ENCODE data around the gene HSPA4. TPM values are rescaled to one million over a fixed set of nuclear protein-coding genes. Genes with fewer than 3 reads are reported as not detected.

The HSPA4 gene
- total and polyA plus RNA-seq, 2 of the 13 experiments (the other 11 are each of a cell fraction or from before 2014, with no cell fraction given): 36.6 to 231 TPM

GRCh38 chr5:133051542-133052316 lies at the start of gene HSPA4 (continued):
- no peak for TF ChIP-seq ZNF770 (CRISPR knock-in tag; IDR thresholded peaks at IDR 0.05)
- TF ChIP-seq SMAD9 (CRISPR knock-in tag; IDR thresholded peaks at IDR 0.05): 0 out of 2 replicates have a peak, but pooled peaks have one; percentile 24
- TF ChIP-seq SP140L (CRISPR knock-in tag; IDR thresholded peaks at IDR 0.05; ENCODE audit: borderline replicate concordance): 0 out of 2 replicates have a peak, but pooled peaks have one; percentile 34
- 0 out of 2 replicates have a peak, but pooled peaks have one; percentile 23 for TF ChIP-seq ZNF225 (CRISPR knock-in tag; IDR thresholded peaks at IDR 0.05)
- no peak for TF ChIP-seq ATAD3A (CRISPR knock-in tag; IDR thresholded peaks at IDR 0.05)
- peak; percentile 45; the same call in 1 of the 2 replicates for TF ChIP-seq ZBTB10 (CRISPR knock-in tag; IDR thresholded peaks at IDR 0.05; ENCODE audit: borderline replicate concordance)
- no peak for TF ChIP-seq FOXP1 (IDR thresholded peaks at IDR 0.05)
- 0 out of 2 replicates have a peak, but pooled peaks have one; percentile 28 for TF ChIP-seq FOXP1 (CRISPR knock-in tag; IDR thresholded peaks at IDR 0.05)
- TF ChIP-seq RBM39 (IDR thresholded peaks at IDR 0.05; ENCODE audit: low read depth, low read length, poor library complexity, severe bottlenecking): peak; percentile 81
- TF ChIP-seq MAX (IDR thresholded peaks at IDR 0.05): peak; percentile 22
- TF ChIP-seq TCF7 (IDR thresholded peaks at IDR 0.05; ENCODE audit: low read depth): peak; percentile 80
- no peak for TF ChIP-seq CBX1 (IDR thresholded peaks at IDR 0.05; ENCODE audit: low read depth)
- TF ChIP-seq HNF4G (IDR thresholded peaks at IDR 0.05; ENCODE audit: borderline replicate concordance, low read depth, low read length): no peak
- no peak for TF ChIP-seq HNF4G (CRISPR knock-in tag; IDR thresholded peaks at IDR 0.05; ENCODE audit: borderline replicate concordance, low read depth)
- TF ChIP-seq EP300 (IDR thresholded peaks at IDR 0.05; ENCODE audit: low read depth in 2 of 2, low read length in 2 of 2): no peak; a peak in 1 of 4 replicates
- peak; percentile 51; the same call in 1 of the 2 replicates for TF ChIP-seq EP300 (CRISPR knock-in tag; IDR thresholded peaks at IDR 0.05; ENCODE audit: borderline replicate concordance)
- TF ChIP-seq E2F2 (CRISPR knock-in tag; IDR thresholded peaks at IDR 0.05; ENCODE audit: borderline replicate concordance): no peak; the same call in 1 of the 2 replicates
- TF ChIP-seq PPARG (CRISPR knock-in tag; conservative IDR thresholded peaks at IDR 0.05): 0 out of 2 replicates have a peak, but pooled peaks have one; percentile 29
- peak; percentile 57; the same call in 1 of the 2 replicates for TF ChIP-seq MLX (CRISPR knock-in tag; IDR thresholded peaks at IDR 0.05)
- TF ChIP-seq ZFP91 (CRISPR knock-in tag; IDR thresholded peaks at IDR 0.05; ENCODE audit: borderline replicate concordance): peak; percentile 87
